ENCODE data around the gene DCAF11. TPM values are rescaled to one million over a fixed set of nuclear protein-coding genes. Genes with fewer than 3 reads are reported as not detected.
A peak's percentile ranks its signal among the peaks of the same experiment; 100 is the strongest.

The DCAF11 gene
- total and polyA plus RNA-seq, 2 donors (not counting 1 experiment from before 2014, with no cell fraction given): 64.5 to 96.3 TPM

DNA sequence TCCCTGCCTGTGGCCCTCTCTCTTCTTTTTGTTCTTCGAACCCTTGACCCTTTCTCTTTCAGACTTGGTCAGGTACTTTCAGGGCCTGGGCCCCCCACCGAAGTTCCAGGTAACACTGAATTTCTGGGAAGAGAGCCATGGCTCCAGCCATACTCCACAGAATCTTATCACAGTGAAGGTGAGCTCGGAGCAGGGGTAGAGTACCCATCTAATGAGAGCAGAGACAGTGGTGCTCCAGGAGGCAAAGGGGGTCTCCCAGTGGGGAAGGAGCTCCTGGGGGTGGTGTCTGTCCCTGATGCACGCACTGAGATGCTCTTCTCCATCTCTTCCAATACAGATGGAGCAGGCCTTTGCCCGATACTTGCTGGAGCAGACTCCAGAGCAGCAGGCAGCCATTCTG lies 51.2 kb downstream of the DCAF11 start:
- DNase-seq: no peak
- Histone ChIP-seq H3K27ac (ENCODE audit: low read length in 2 of 2) (no peak overlapping the region), H3K9ac (ENCODE audit: low read length) (no peak overlapping the region), H3K27me3 (replicated peaks in 1 of 4; ENCODE audit: control extremely low read depth in 1 of 4, control insufficient read depth in 3 of 4, insufficient read depth in 4 of 4, low read length in 3 of 4) (no peaks in the 10 kb centered on the region), H3K4me2 (replicated peaks; ENCODE audit: low read depth, low read length, poor library complexity, severe bottlenecking) (no peak overlapping the region), H3K4me3 (ENCODE audit: control extremely low read depth in 1 of 5, extremely low read depth in 1 of 5, insufficient read depth in 1 of 5, low read depth in 2 of 5, low read length in 4 of 5) (no peak overlapping the region), H3K36me3 (replicated peaks in 1 of 2; ENCODE audit: control extremely low read depth in 1 of 2, control insufficient read depth in 1 of 2, extremely low read depth in 1 of 2, insufficient read depth in 2 of 2, low read length in 1 of 2) (peaks cover 2 to 63% of the 10 kb centered on the region in 2 experiments), H4K20me1 (ENCODE audit: control insufficient read depth, insufficient read depth, low read length, poor library complexity, severe bottlenecking) (peaks cover 53% of the 10 kb centered on the region), H3K9me3 (ENCODE audit: control extremely low read depth in 1 of 3, control insufficient read depth in 2 of 3, insufficient read depth in 1 of 3, low read length in 2 of 3) (no peaks in the 10 kb centered on the region), H2AFZ (ENCODE audit: insufficient read depth, low read depth, low read length, poor library complexity, severe bottlenecking) (no peak overlapping the region), H3K79me2 (ENCODE audit: control insufficient read depth, insufficient read depth, low read length) (peaks cover 37% of the 10 kb centered on the region), H3K4me1 (ENCODE audit: control insufficient read depth in 2 of 2, insufficient read depth in 2 of 2, low read length in 2 of 2) (peaks cover 23 to 30% of the 10 kb centered on the region in 2 donors)
- intact Hi-C loops (cut with micrococcal nuclease): no loop called here
- TF ChIP-seq, protein P1, sequence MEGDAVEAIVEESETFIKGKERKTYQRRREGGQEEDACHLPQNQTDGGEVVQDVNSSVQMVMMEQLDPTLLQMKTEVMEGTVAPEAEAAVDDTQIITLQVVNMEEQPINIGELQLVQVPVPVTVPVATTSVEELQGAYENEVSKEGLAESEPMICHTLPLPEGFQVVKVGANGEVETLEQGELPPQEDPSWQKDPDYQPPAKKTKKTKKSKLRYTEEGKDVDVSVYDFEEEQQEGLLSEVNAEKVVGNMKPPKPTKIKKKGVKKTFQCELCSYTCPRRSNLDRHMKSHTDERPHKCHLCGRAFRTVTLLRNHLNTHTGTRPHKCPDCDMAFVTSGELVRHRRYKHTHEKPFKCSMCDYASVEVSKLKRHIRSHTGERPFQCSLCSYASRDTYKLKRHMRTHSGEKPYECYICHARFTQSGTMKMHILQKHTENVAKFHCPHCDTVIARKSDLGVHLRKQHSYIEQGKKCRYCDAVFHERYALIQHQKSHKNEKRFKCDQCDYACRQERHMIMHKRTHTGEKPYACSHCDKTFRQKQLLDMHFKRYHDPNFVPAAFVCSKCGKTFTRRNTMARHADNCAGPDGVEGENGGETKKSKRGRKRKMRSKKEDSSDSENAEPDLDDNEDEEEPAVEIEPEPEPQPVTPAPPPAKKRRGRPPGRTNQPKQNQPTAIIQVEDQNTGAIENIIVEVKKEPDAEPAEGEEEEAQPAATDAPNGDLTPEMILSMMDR (IDR thresholded peaks at IDR 0.05): no peak
- TF ChIP-seq EZH2 (IDR thresholded peaks at IDR 0.05; ENCODE audit: borderline replicate concordance, insufficient read depth, low read depth, low read length, poor library complexity, severe bottlenecking): no peak
- ChIA-PET POLR2A (no interaction called here), CTCF (interaction anchor here (0.8 kb wide), 1 partner anchor 15 kb away, joined by 3 read pairs; no protein-coding TSS in a partner anchor)
- 100% methylated on average over 4 of the region's 5 CpGs for whole genome bisulfite sequencing (ENCODE audit: insufficient coverage)
- Mint-ChIP-seq H3K4me1 (peaks cover 40% of the 10 kb centered on the region), H3K4me3 (no peak overlapping the region), H3K9me3 (ENCODE audit: insufficient read depth) (no peaks in the 10 kb centered on the region), H3K27ac (no peak overlapping the region), H3K27me3 (no peaks in the 10 kb centered on the region)
- no peak for ATAC-seq (ENCODE audit: low read depth)

DNA sequence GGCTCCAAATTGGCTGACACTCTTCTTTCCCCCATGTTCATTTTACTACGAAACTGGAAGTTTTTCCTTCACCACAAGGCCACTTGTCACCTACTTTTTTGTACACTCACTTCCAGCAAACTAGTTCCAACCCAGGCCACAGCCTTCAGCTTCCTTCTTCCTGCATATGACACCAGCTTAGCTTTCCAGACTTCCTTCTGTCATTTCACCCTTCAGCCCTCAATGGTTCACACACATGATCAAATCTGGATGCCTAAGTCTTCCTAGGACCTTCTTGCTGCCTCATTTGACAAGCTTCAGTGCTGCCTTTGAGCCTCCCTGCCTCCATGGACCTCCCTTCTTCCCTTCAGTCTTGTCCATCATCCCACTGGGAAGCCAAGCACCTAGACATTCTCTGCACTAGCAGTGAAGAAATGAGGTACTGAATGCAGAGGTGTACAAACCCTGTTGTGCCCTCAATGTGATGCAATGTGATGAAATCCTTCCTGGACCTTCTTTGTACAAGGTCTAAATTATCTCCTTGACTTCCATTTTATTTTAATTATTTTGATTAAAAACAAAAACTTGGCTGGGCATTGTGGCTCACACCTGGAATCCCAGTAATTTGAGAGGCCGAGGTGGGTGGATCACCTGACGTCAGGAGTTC lies 53.0 kb downstream of the DCAF11 start:
- ChIA-PET POLR2A (no interaction called here), CTCF (interaction anchor here (1.2 kb wide), 1 partner anchor 141 kb away, joined by 5 read pairs; the partner anchor contains the start of gene CIDEB)
- Histone ChIP-seq H4K20me1 (ENCODE audit: control insufficient read depth, insufficient read depth, low read length, poor library complexity, severe bottlenecking) (peaks cover 42% of the 10 kb centered on the region), H3K27ac (ENCODE audit: low read length in 2 of 2) (peak overlapping the region in 1 of 2 donors; percentile 9), H3K36me3 (replicated peaks in 1 of 2; ENCODE audit: control extremely low read depth in 1 of 2, control insufficient read depth in 1 of 2, extremely low read depth in 1 of 2, insufficient read depth in 2 of 2, low read length in 1 of 2) (peaks cover 2 to 58% of the 10 kb centered on the region in 2 experiments), H3K4me2 (replicated peaks; ENCODE audit: low read depth, low read length, poor library complexity, severe bottlenecking) (no peak overlapping the region), H3K4me3 (ENCODE audit: control extremely low read depth in 1 of 5, extremely low read depth in 1 of 5, insufficient read depth in 1 of 5, low read depth in 2 of 5, low read length in 4 of 5) (no peak overlapping the region), H2AFZ (ENCODE audit: insufficient read depth, low read depth, low read length, poor library complexity, severe bottlenecking) (no peak overlapping the region), H3K9me3 (ENCODE audit: control extremely low read depth in 1 of 3, control insufficient read depth in 2 of 3, insufficient read depth in 1 of 3, low read length in 2 of 3) (no peaks in the 10 kb centered on the region), H3K9ac (ENCODE audit: low read length) (no peak overlapping the region), H3K27me3 (replicated peaks in 1 of 4; ENCODE audit: control extremely low read depth in 1 of 4, control insufficient read depth in 3 of 4, insufficient read depth in 4 of 4, low read length in 3 of 4) (no peaks in the 10 kb centered on the region), H3K79me2 (ENCODE audit: control insufficient read depth, insufficient read depth, low read length) (peaks cover 21% of the 10 kb centered on the region), H3K4me1 (ENCODE audit: control insufficient read depth in 2 of 2, insufficient read depth in 2 of 2, low read length in 2 of 2) (peaks cover 22 to 36% of the 10 kb centered on the region in 2 donors)
- no peak overlapping the region for H3K27ac Mint-ChIP-seq
- H3K27me3 Mint-ChIP-seq: no peaks in the 10 kb centered on the region
- DNase-seq (no peak), ATAC-seq (ENCODE audit: low read depth) (no peak)
- no peak overlapping the region for H3K4me3 Mint-ChIP-seq
- WGBS (ENCODE audit: insufficient coverage): 92% methylated on average over 3 of the region's 3 CpGs
- H3K9me3 Mint-ChIP-seq (ENCODE audit: insufficient read depth): no peaks in the 10 kb centered on the region
- peaks cover 37% of the 10 kb centered on the region for H3K4me1 Mint-ChIP-seq
- TF ChIP-seq, protein P1 (IDR thresholded peaks at IDR 0.05): no peak
- no peak for TF ChIP-seq EZH2 (IDR thresholded peaks at IDR 0.05; ENCODE audit: borderline replicate concordance, insufficient read depth, low read depth, low read length, poor library complexity, severe bottlenecking)
- intact Hi-C loops (cut with micrococcal nuclease): no loop called here
